Measurements from ENCODE around the gene KDM4B.

Gene KDM4B

DNA sequence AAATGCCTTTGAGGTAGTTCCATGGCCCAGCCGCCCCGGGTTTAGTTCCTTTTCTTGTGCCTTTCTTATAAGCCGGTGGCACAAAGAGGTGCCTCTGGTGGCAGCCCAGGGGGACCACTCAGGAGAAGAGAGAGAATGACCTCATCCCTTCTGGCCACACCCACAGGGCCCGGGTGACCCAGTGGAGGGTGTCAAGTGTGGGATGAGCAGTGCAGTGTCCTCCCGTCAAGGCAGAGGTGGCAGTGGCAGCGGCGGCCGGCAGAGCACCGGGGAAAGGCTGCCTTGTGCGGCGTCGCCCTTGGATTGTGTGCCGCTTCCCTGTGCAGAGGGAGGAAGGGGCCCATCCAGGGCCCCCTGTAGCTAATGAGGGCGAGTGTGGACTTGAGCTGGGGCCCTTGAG is 47.9 kb downstream of the KDM4B start:
- no peak overlapping the region for H3K4me3 ChIP-seq
- TF ChIP-seq, protein P1, sequence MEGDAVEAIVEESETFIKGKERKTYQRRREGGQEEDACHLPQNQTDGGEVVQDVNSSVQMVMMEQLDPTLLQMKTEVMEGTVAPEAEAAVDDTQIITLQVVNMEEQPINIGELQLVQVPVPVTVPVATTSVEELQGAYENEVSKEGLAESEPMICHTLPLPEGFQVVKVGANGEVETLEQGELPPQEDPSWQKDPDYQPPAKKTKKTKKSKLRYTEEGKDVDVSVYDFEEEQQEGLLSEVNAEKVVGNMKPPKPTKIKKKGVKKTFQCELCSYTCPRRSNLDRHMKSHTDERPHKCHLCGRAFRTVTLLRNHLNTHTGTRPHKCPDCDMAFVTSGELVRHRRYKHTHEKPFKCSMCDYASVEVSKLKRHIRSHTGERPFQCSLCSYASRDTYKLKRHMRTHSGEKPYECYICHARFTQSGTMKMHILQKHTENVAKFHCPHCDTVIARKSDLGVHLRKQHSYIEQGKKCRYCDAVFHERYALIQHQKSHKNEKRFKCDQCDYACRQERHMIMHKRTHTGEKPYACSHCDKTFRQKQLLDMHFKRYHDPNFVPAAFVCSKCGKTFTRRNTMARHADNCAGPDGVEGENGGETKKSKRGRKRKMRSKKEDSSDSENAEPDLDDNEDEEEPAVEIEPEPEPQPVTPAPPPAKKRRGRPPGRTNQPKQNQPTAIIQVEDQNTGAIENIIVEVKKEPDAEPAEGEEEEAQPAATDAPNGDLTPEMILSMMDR (IDR thresholded peaks at IDR 0.05): no peak
- DNase-seq (ENCODE audit: low spot score): no peak
- no peak overlapping the region for H3K27ac ChIP-seq

DNA sequence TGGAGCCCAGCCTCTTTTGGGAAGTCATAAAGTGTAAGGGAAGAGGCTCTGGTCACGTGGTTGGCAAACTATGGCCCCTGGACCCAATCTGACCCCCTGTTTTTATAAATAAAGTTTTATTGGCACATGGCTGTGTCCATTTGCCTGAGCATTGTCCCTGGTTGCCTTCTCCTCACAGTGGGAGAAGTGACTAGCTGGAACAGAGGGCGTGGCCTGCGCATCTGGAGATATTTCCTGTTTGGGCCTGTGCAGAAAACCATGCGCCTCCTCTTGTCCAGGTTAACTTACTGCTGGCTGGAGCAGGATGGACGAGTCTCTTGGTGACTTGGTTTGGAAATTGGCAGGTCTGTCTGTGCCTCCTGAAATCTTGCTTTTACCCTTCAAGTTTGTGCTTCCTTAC is 48.3 kb downstream of the KDM4B start:
- DNase-seq (ENCODE audit: low spot score): no peak
- Histone ChIP-seq H3K4me3 (no peak overlapping the region), H3K27ac (no peak overlapping the region)
- TF ChIP-seq, protein P1 (IDR thresholded peaks at IDR 0.05): no peak

DNA sequence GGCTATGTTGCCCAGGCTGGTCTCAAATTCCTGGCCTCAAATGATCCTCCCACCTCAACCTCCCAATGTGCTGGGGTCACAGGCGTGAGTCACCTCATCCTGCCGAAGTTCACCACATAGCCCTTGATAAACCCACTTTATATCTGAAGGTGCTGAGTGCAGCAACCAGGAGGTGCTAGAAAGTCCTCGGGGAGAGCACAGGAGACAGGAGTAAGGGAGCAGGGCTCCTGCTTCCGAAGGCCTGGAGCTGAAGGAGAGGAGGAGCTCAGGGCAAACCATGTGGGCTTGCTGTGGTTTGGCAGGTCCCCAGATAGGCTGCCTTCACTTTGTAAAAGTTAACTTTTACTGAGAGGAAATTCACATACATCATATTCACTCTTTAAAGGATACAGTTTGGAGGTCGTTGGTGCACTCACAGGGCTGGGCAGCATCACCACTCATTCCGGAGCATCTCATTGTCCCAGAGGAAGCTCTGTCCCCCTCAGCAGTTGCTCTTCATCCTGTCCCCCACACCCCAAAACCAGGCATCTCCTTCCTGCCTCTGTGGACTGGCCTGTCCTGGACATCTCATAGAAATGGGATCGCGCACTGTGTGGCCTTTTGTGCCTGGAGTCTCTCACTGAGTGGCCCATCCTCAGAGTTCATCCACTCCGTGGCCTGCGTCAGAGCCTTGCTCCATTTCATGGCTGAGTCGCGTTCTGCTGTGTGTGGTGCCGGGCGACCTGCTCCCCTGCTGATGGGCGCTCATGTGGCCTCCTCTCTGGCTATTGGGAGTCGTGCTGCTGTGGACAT is 49.5 kb downstream of the KDM4B start:
- H3K4me3 ChIP-seq: no peak overlapping the region
- no peak overlapping the region for H3K27ac ChIP-seq
- TF ChIP-seq, protein P1 (IDR thresholded peaks at IDR 0.05): no peak
- DNase-seq (ENCODE audit: low spot score): no peak

DNA sequence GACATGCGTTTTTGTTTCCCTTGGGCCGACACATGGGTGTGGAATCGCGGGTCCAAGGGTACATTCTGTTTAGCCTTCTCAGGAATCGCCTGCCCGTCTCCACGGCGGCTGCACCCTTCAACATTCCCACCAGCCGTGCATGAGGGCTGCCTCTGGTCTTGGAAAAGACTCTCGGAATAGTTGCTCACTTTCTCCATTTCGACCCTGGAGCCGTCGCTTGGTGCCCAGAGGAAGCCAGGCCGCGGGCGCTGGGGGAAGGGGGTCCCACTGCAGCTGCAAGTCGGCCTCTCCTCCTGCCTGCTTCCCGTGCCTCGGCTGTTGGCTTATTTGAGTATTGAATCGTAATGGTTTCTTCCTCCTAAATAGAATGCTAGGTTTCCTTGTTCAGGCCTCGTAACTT is 51.5 kb downstream of the KDM4B start:
- TF ChIP-seq, protein P1 (IDR thresholded peaks at IDR 0.05): no peak
- no peak for DNase-seq (ENCODE audit: low spot score)
- no peak overlapping the region for H3K4me3 ChIP-seq
- no peak overlapping the region for H3K27ac ChIP-seq

DNA sequence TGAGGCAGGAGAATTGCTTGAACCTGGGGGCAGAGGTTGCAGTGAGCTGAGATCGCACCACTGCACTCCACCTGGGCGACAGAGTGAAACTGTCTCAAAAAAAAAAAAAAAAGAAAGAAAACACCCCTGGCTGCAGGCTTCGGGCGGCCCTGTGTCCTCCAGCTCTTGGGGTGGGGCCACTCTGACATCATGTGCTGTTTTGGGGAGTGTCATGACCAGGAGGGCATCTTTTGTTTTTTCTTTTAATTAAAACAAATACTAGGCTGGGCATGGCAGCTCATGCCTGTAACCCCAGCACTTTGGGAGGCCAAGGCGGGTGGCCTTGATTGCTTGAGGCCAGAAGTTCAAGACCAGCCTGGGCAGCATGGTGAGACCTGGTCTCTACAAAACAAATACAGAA is 52.1 kb downstream of the KDM4B start:
- DNase-seq (ENCODE audit: low spot score): no peak
- no peak overlapping the region for H3K4me3 ChIP-seq
- TF ChIP-seq, protein P1 (IDR thresholded peaks at IDR 0.05): no peak
- no peak overlapping the region for H3K27ac ChIP-seq

DNA sequence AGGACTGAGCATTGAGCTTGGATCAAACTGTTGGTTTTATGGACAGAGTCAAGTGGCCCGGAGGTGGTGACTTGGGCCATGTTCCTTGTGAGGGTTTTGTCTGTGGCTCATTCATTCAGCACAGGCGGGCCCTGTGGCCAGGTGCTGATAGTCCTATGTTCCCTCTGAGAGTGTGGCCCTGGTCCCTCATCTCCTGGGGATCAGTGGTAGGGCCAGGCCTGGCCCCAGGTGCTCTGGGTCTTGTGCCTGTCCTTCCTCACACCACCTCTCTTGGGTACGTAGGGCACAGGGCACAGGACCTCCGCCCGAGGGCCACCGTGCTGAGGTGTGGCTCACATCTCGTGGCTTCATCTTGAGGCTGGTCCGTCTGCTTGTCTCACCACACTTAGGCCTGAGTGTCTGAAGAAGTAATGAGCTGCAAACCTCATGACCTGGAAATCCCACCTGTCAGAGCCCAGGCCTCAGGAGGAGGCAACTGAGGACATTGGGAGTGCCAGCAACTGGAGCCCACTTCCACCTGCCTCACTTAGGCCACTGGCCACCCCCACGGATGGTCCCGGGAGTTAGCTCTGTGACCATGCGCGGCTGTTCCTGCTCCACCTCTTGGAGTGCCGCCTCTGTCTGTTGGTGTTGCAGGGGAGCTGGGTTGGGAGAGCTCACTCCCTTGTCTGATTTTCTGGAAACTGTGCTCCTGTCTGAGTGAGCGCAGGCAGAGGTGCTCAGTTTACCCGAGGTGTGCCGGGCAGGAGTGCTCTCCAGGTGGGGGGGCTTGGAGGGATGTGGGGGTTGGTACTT is 53.4 kb downstream of the KDM4B start:
- Histone ChIP-seq H3K4me3 (no peak overlapping the region), H3K27ac (no peak overlapping the region)
- no peak for DNase-seq (ENCODE audit: low spot score)
- TF ChIP-seq, protein P1 (IDR thresholded peaks at IDR 0.05): no peak
